ENCODE results near the gene NMRAL1. TPM values are rescaled to one million over a fixed set of nuclear protein-coding genes. Genes with fewer than 3 reads are reported as not detected.

Gene NMRAL1
- total RNA-seq, 1 donor from 2014 or later = 43.5 TPM

- intact Hi-C loops (cut with DNase I) = no loop called here
- peaks cover 82% of the 10 kb centered on the region for H3K36me3 ChIP-seq
- no peaks in the 10 kb centered on the region for H3K27me3 ChIP-seq (ENCODE audit: low read depth)
- DNase-seq (no peak), ATAC-seq (no peak)
- H3K4me1 ChIP-seq = peaks cover 8% of the 10 kb centered on the region
- H3K4me3 ChIP-seq = no peak overlapping the region
- no peak overlapping the region for H3K27ac ChIP-seq
- TF ChIP-seq, protein P1, sequence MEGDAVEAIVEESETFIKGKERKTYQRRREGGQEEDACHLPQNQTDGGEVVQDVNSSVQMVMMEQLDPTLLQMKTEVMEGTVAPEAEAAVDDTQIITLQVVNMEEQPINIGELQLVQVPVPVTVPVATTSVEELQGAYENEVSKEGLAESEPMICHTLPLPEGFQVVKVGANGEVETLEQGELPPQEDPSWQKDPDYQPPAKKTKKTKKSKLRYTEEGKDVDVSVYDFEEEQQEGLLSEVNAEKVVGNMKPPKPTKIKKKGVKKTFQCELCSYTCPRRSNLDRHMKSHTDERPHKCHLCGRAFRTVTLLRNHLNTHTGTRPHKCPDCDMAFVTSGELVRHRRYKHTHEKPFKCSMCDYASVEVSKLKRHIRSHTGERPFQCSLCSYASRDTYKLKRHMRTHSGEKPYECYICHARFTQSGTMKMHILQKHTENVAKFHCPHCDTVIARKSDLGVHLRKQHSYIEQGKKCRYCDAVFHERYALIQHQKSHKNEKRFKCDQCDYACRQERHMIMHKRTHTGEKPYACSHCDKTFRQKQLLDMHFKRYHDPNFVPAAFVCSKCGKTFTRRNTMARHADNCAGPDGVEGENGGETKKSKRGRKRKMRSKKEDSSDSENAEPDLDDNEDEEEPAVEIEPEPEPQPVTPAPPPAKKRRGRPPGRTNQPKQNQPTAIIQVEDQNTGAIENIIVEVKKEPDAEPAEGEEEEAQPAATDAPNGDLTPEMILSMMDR (IDR thresholded peaks at IDR 0.05) = no peak
- no peaks in the 10 kb centered on the region for H3K9me3 ChIP-seq
Measured at GRCh38 chr16:4454623-4455022, 19.8 kb downstream of the NMRAL1 start.

DNA sequence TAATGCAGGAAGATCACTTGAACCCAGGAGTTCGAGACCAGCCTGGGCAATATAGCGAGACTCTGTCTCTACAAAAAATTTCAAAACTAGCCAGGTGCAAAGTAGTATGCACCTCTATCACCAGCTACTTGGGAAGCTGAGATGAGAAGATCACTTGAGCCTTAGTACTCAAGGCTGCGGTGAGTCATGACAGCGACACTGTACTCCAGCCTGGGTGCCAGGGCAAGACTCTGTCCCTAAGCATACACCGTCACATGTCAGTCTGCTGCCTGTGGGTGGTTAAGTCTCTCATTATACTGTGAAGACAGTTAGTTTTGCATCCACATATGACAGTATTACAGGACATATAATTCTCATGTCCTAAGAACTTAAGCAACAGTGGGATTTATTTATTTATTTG is 21.8 kb downstream of the NMRAL1 start:
- intact Hi-C loops (cut with DNase I) = no loop called here
- ATAC-seq (no peak), DNase-seq (no peak)
- Histone ChIP-seq H3K27ac (no peak overlapping the region), H3K36me3 (peaks cover 97% of the 10 kb centered on the region), H3K27me3 (ENCODE audit: low read depth) (no peaks in the 10 kb centered on the region), H3K9me3 (no peaks in the 10 kb centered on the region), H3K4me1 (no peaks in the 10 kb centered on the region), H3K4me3 (no peak overlapping the region)
- TF ChIP-seq, protein P1 (IDR thresholded peaks at IDR 0.05) = no peak

- DNase-seq (no peak), ATAC-seq (no peak)
- no peaks in the 10 kb centered on the region for H3K27me3 ChIP-seq (ENCODE audit: low read depth)
- H3K4me3 ChIP-seq = no peak overlapping the region
- peaks cover 97% of the 10 kb centered on the region for H3K36me3 ChIP-seq
- no peaks in the 10 kb centered on the region for H3K9me3 ChIP-seq
- intact Hi-C loops (cut with DNase I) = no loop called here
- H3K27ac ChIP-seq = no peak overlapping the region
- TF ChIP-seq, protein P1 (IDR thresholded peaks at IDR 0.05) = no peak
- H3K4me1 ChIP-seq = no peaks in the 10 kb centered on the region
Measured at GRCh38 chr16:4450931-4451519, 23.4 kb downstream of the NMRAL1 start.

GRCh38 chr16:4450430-4450829 is 24.0 kb downstream of the NMRAL1 start:
- no peak for ATAC-seq
- H3K9me3 ChIP-seq = no peaks in the 10 kb centered on the region
- TF ChIP-seq, protein P1 (IDR thresholded peaks at IDR 0.05) = no peak
- no peaks in the 10 kb centered on the region for H3K27me3 ChIP-seq (ENCODE audit: low read depth)
- intact Hi-C loops (cut with DNase I) = no loop called here
- H3K27ac ChIP-seq = no peak overlapping the region
- peaks cover 97% of the 10 kb centered on the region for H3K36me3 ChIP-seq
- no peaks in the 10 kb centered on the region for H3K4me1 ChIP-seq
- DNase-seq = no peak
- no peak overlapping the region for H3K4me3 ChIP-seq

- Histone ChIP-seq H3K4me1 (no peaks in the 10 kb centered on the region), H3K27me3 (ENCODE audit: low read depth) (no peaks in the 10 kb centered on the region), H3K9me3 (no peaks in the 10 kb centered on the region), H3K4me3 (no peak overlapping the region), H3K36me3 (peaks cover 100% of the 10 kb centered on the region), H3K27ac (no peak overlapping the region)
- ATAC-seq = no peak
- TF ChIP-seq, protein P1 (IDR thresholded peaks at IDR 0.05) = no peak
- intact Hi-C loops (cut with DNase I) = no loop called here
- DNase-seq = no peak
Measured at GRCh38 chr16:4443986-4444385, 30.4 kb downstream of the NMRAL1 start.

Data from lower lobe of right lung (tissue), 2 donors.